ENCODE results near the gene TEKT3. TPM values are rescaled to one million over a fixed set of nuclear protein-coding genes. Genes with fewer than 3 reads are reported as not detected.

The TEKT3 gene
- total and polyA plus RNA-seq, 9 of the 15 experiments (the other 6 are each of a cell fraction or from before 2014, with no cell fraction given), result not detected

DNA sequence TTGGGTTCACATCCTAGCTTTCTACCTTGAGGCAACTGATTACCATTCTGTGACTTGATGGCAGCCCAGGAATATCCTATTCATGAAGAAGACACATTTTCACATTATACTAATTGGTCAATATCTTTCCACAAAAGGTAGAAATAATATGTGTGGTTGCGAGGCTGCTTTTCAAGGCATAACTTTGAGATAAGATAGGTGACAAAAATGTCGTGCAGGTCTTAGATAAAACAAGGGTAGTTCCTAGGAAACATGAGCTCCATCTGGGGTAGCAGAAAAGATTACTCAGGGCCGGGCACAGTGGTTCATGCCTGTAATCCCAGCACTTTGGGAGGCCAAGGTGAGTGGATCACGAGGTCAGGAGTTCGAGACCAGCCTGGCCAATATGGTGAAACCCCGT, 22.3 kb upstream of the TEKT3 start (continued):
- TF ChIP-seq, protein P1, sequence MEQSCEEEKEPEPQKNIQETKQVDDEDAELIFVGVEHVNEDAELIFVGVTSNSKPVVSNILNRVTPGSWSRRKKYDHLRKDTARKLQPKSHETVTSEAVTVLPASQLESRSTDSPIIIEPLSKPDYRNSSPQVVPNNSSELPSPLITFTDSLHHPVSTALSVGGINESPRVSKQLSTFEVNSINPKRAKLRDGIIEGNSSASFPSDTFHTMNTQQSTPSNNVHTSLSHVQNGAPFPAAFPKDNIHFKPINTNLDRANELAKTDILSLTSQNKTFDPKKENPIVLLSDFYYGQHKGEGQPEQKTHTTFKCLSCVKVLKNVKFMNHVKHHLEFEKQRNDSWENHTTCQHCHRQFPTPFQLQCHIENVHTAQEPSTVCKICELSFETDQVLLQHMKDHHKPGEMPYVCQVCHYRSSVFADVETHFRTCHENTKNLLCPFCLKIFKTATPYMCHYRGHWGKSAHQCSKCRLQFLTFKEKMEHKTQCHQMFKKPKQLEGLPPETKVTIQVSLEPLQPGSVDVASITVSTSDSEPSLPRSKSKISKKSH (CRISPR knock-in tag; IDR thresholded peaks at IDR 0.05), result no peak
- no peak for TF ChIP-seq KAT7 (CRISPR knock-in tag; IDR thresholded peaks at IDR 0.05; ENCODE audit: borderline replicate concordance)
- no peak for TF ChIP-seq ZNF143 (CRISPR knock-in tag; IDR thresholded peaks at IDR 0.05)
- TF ChIP-seq TEAD4 (IDR thresholded peaks at IDR 0.05; ENCODE audit: low read length), result peak; percentile 62
- no peak for TF ChIP-seq TEAD4 (CRISPR knock-in tag; IDR thresholded peaks at IDR 0.05; ENCODE audit: borderline replicate concordance)
- no peak for TF ChIP-seq KAT8 (IDR thresholded peaks at IDR 0.05; ENCODE audit: low read depth)
- peak; percentile 49; the same call in 1 of the 2 replicates for TF ChIP-seq TAL1 (IDR thresholded peaks at IDR 0.05)
- TF ChIP-seq YBX1 (IDR thresholded peaks at IDR 0.05), result no peak
- no peak for TF ChIP-seq NR3C1 (CRISPR knock-in tag; IDR thresholded peaks at IDR 0.05)
- TF ChIP-seq ZNF764 (CRISPR knock-in tag; IDR thresholded peaks at IDR 0.05; ENCODE audit: low read depth), result no peak
- TF ChIP-seq NFIX (CRISPR knock-in tag; IDR thresholded peaks at IDR 0.05; ENCODE audit: low read depth), result no peak
- no peak for TF ChIP-seq CXXC5 (CRISPR knock-in tag; IDR thresholded peaks at IDR 0.05)
- TF ChIP-seq CBFA2T3 (IDR thresholded peaks at IDR 0.05), result peak; percentile 59
- no peak for TF ChIP-seq ZNF644 (tag; IDR thresholded peaks at IDR 0.05; ENCODE audit: low read depth)
- TF ChIP-seq, protein P2, sequence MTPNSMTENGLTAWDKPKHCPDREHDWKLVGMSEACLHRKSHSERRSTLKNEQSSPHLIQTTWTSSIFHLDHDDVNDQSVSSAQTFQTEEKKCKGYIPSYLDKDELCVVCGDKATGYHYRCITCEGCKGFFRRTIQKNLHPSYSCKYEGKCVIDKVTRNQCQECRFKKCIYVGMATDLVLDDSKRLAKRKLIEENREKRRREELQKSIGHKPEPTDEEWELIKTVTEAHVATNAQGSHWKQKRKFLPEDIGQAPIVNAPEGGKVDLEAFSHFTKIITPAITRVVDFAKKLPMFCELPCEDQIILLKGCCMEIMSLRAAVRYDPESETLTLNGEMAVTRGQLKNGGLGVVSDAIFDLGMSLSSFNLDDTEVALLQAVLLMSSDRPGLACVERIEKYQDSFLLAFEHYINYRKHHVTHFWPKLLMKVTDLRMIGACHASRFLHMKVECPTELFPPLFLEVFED (CRISPR knock-in tag; conservative IDR thresholded peaks at IDR 0.05), result no peak
- TF ChIP-seq BRCA1 (IDR thresholded peaks at IDR 0.05), result no peak
- TF ChIP-seq BRCA1 (CRISPR knock-in tag; IDR thresholded peaks at IDR 0.05), result no peak
- TF ChIP-seq, protein P3, sequence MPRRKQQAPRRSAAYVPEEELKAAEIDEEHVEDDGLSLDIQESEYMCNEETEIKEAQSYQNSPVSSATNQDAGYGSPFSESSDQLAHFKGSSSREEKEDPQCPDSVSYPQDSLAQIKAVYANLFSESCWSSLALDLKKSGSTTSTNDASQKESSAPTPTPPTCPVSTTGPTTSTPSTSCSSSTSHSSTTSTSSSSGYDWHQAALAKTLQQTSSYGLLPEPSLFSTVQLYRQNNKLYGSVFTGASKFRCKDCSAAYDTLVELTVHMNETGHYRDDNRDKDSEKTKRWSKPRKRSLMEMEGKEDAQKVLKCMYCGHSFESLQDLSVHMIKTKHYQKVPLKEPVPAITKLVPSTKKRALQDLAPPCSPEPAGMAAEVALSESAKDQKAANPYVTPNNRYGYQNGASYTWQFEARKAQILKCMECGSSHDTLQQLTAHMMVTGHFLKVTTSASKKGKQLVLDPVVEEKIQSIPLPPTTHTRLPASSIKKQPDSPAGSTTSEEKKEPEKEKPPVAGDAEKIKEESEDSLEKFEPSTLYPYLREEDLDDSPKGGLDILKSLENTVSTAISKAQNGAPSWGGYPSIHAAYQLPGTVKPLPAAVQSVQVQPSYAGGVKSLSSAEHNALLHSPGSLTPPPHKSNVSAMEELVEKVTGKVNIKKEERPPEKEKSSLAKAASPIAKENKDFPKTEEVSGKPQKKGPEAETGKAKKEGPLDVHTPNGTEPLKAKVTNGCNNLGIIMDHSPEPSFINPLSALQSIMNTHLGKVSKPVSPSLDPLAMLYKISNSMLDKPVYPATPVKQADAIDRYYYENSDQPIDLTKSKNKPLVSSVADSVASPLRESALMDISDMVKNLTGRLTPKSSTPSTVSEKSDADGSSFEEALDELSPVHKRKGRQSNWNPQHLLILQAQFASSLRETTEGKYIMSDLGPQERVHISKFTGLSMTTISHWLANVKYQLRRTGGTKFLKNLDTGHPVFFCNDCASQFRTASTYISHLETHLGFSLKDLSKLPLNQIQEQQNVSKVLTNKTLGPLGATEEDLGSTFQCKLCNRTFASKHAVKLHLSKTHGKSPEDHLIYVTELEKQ (CRISPR knock-in tag; IDR thresholded peaks at IDR 0.05), result no peak
- TF ChIP-seq ZKSCAN8 (CRISPR knock-in tag; IDR thresholded peaks at IDR 0.05), result no peak

Measured in K562 (cell line).